NCI-H1105 treated with DMSO at 0.1 percent for 48 hours (cell line): Measurements from ENCODE around the gene FAM78B.
A peak's percentile ranks its signal among the peaks of the same experiment; 100 is the strongest.

ENCODE experiments used
- DNase-seq: peaks from one replicate; lab custom pipeline; 2025; lab: John Stamatoyannopoulos, UW

FAM78B gene, protein sequence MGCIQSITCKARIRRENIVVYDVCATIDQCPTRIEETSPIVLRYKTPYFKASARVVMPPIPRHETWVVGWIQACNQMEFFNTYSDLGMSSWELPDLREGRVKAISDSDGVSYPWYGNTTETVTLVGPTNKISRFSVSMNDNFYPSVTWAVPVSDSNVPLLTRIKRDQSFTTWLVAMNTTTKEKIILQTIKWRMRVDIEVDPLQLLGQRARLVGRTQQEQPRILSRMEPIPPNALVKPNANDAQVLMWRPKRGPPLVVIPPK

GRCh38 chr1:166166698-166167571 lies at the start of gene FAM78B:
TSS of gene FAM78B (minus strand) at chr1:166167001. CDS start at chr1:166166248, 753 bp downstream.
- peak; percentile 79 for DNase-seq

- DNase-seq = no peak
Measured at GRCh38 chr1:166202546-166202945, 35.7 kb upstream of the FAM78B start.

DNA sequence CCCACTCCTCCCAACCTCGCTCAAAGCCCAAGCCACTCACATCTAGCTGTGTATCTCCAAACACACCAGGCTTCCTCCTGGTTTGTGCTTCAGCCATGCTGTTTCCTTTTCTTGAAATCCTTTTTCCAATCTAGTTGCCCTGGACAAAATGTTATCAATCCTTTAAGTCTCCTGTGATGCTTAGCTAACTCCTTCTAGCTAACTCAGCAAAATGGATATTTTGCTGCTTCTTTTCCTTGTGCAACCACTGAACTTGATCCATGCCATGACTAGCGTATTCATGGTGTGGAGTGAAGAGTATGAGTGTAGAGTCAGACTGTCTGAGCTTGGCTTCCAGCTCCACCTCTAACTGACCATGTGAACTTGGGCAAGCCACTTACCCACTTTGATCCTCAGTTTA lies 33.9 kb upstream of the FAM78B start:
- DNase-seq = no peak

- no peak for DNase-seq
Measured at GRCh38 chr1:166197597-166197996, 30.8 kb upstream of the FAM78B start.

DNA sequence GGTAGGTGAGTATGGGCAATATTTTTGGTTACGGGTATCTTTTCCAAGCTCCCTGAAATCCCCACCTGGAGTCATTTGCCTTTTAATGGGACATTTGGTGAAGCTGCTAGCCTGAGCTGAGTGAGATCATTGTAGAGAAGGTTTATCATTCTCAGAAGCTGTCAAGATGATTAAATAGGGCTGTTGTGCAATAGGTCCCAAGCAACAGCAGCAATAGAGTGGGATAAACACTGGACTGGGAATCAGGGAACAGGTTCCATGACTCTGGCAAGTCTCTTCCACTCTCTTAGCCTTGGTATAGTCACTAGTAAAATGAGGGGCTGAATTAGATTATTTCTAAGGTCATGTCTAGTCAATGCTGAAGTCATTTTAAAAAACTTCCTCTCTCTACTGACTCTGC lies 30.3 kb upstream of the FAM78B start:
- DNase-seq = no peak

- no peak for DNase-seq
Measured at GRCh38 chr1:166193057-166193698, 26.4 kb upstream of the FAM78B start.

GRCh38 chr1:166190400-166190799 lies 23.6 kb upstream of the FAM78B start:
- no peak for DNase-seq

DNA sequence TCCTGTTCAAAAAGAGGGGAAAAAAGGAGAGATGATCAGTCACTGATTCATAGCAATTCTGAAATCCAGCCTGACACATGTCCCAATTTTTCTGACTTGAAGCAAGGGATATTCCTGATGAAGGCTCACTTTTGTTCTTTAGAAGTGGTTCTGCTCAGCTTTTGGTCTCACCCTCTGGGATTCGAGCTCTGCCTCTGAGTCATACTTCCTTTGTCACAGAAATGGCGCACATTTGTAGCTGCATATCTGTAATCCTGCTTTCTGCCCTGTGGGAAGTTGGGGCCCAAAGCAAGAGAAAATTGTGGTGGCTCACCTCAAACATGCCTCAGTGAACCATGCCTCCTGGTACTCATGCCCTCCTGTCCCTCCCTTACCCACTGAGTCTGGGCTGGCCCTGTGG lies 22.3 kb upstream of the FAM78B start:
- no peak for DNase-seq

DNA sequence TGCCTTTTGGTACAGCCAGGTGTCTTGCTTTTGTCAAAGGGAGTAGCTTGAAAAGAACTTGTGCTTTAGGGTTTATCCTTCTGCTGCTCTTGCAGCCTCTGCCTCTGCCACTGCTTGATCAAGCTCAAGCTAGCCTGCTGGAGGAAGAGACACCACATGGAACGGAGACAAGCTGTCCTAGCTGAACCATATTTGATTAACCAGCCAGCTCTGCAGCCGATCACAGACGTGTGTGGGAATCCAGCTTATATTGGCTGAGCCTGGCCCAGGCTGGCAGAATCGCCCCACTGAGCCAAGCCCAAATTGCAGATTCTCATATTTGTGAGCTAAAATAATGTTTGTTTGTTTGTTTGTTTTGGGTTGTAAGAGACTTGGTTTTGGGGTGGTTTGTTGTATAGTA lies 18.7 kb upstream of the FAM78B start:
- no peak for DNase-seq

DNA sequence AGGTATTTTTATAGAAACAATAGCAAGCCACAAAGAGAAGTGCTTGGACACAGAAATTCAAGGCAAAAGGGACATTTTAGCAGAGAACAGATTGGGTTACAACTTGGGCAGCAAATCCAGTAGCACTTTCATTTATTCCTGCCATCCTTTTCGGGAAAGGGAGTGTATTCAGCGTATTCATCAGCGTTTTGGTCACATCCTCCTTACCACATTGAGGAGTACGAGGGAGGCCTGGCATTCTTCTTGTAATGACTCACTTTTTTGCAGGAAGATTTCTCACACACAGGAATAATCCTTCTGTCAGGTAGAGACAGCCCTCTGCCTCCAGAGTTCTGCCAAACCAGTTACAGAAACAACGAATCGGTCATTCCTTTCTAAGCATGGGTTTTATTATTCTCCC lies 18.1 kb upstream of the FAM78B start:
- no peak for DNase-seq

- no peak for DNase-seq
Measured at GRCh38 chr1:166184012-166184411, 17.2 kb upstream of the FAM78B start.

- no peak for DNase-seq
Measured at GRCh38 chr1:166182281-166182680, 15.5 kb upstream of the FAM78B start.

GRCh38 chr1:166176416-166176815 lies 9.6 kb upstream of the FAM78B start:
- no peak for DNase-seq

GRCh38 chr1:166175032-166175431 lies 8.2 kb upstream of the FAM78B start:
- no peak for DNase-seq

DNA sequence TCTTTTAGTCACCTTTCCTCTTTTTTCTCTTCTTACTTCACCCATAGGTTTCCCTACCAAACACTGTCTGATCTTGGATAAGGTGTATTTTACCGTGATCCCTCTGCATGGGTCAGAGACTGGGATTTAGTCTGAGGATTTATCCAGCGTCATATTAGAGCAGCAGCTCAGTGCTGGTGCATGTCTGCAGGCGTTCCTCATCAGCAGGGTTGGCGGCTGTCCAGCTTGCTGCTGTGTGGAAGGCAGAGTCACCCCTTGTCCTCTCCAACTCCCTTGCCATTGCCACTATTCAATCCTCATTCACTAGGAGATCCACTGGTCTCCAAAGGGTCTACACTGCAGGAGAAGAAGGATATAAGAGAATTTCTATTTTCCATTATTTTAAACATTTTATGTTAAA lies 7.3 kb upstream of the FAM78B start:
- peak; percentile 6 for DNase-seq

- no peak for DNase-seq
Measured at GRCh38 chr1:166172106-166172505, 5.3 kb upstream of the FAM78B start.

DNA sequence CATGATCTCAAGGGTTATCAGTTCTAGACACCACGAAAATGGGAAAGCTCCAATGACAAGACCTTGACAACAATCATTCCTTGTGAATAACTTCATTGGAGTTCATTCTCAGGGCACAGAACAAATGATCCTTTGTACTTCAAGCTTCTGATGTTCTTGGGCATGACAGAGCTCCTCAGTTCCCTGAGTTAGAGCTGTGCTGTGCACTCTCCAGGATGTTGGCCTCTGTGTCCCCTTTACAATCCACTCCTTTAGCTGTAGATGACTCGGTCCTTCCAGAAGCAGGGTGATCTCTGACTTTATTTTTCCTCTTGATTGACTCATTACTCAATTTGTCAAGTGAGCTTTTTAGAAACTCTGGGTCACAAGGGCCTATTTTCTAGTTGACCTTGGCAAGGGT lies 3.9 kb upstream of the FAM78B start:
- DNase-seq = no peak

GRCh38 chr1:166170075-166170474 lies 3.3 kb upstream of the FAM78B start:
- DNase-seq = no peak

DNA sequence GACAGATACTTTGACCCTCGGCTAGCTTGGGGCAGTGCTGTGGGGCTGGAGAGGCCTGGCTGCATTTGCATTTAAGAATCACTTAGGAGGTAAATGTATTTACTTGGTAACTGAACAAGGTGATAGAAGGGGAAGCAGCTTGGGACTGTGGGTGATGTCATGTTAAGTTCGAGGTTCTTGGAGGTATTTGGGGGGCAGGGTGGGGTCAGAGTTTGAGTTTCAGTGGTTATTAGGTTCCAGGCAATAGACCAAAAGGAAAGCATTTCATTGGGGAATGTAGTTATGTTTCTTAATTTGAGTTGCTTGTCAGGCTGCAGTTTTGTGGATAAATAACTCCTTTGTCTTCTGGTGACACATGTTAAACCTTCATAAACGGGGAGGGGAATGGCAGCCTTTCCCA lies 2.4 kb upstream of the FAM78B start:
- DNase-seq = no peak

GRCh38 chr1:166167572-166167925 lies 748 bp upstream of the FAM78B start:
- DNase-seq = peak; percentile 61

GRCh38 chr1:166166329-166166697 lies 488 bp downstream of the FAM78B start:
- no peak for DNase-seq

GRCh38 chr1:166165661-166166328 lies 1.0 kb downstream of the FAM78B start:
- peak; percentile 49 for DNase-seq
